Measurements from ENCODE around the gene HM13. TPM values are rescaled to one million over a fixed set of nuclear protein-coding genes. Genes with fewer than 3 reads are reported as not detected.

The HM13 gene
- total and polyA plus RNA-seq, 9 of the 15 experiments (the other 6 are each of a cell fraction or from before 2014, with no cell fraction given): 7.7 to 136 (median 74.5) TPM

- TF ChIP-seq DMBX1 (CRISPR knock-in tag; IDR thresholded peaks at IDR 0.05; ENCODE audit: borderline replicate concordance) (no peak), NCOR1 (IDR thresholded peaks at IDR 0.05) (no peak), PPARD (CRISPR knock-in tag; IDR thresholded peaks at IDR 0.05) (no peak), ETV5 (CRISPR knock-in tag; IDR thresholded peaks at IDR 0.05; ENCODE audit: low read depth) (no peak), ZNF318 (IDR thresholded peaks at IDR 0.05; ENCODE audit: borderline replicate concordance in 1 of 2, low read depth in 1 of 2) (no peak), PRMT5 (CRISPR knock-in tag; IDR thresholded peaks at IDR 0.05) (no peak), DIDO1 (tag; IDR thresholded peaks at IDR 0.05; ENCODE audit: low read depth) (no peak), ARNT (IDR thresholded peaks at IDR 0.05) (no peak), ZNF143 (CRISPR knock-in tag; IDR thresholded peaks at IDR 0.05) (no peak), TFAM (CRISPR knock-in tag; conservative IDR thresholded peaks at IDR 0.05) (no peak), GTF3C2 (IDR thresholded peaks at IDR 0.05; ENCODE audit: borderline replicate concordance, extremely low read depth, insufficient read length) (no peak), HDAC6 (IDR thresholded peaks at IDR 0.05; ENCODE audit: low read depth, low read length) (no peak), FOXA3 (CRISPR knock-in tag; conservative IDR thresholded peaks at IDR 0.05 in 1 of 2, IDR thresholded peaks at IDR 0.05 in 1 of 2) (no peak), FOXA1 (IDR thresholded peaks at IDR 0.05; ENCODE audit: borderline replicate concordance) (no peak), BACH1 (tag; IDR thresholded peaks at IDR 0.05) (no peak), PRPF4 (IDR thresholded peaks at IDR 0.05; ENCODE audit: insufficient read depth, low read depth, low read length, poor library complexity, severe bottlenecking) (no peak), GABPA (tag; conservative IDR thresholded peaks at IDR 0.05; ENCODE audit: low read depth) (peak; percentile 94)
These were observed 32.9 kb downstream of the HM13 start (continued) for GRCh38 chr20:31547017-31547675.
